Adipocyte (in vitro differentiated cells): Measurements from ENCODE around the gene PCDHGB7.
"Not testable (repeated sequence)": the region's sequence is repeated elsewhere in the genome, so short reads cannot be mapped to it uniquely, and the experiment has no call there.

Experiments
- DNase-seq: peaks from one replicate; pipeline ENCODE4 v3.0.0-alpha.2; 2015; ENCODE audit warnings: low read depth
- H3K27me3 ChIP-seq: replicated peaks from 2 replicates; pipeline ENCODE4 v1.7.0; 2013; ENCODE audit warnings: mild to moderate bottlenecking, low read length, moderate library complexity; ENCODE audit not compliant: control insufficient read depth, insufficient read depth
- H3K36me3 ChIP-seq: 2 replicates; pipeline ENCODE4 v1.7.0; 2013; ENCODE audit warnings: low read length, mild to moderate bottlenecking, moderate library complexity; ENCODE audit not compliant: control insufficient read depth, insufficient read depth, severe bottlenecking
- H3K4me1 ChIP-seq: 2 replicates; pipeline ENCODE4 v1.7.0; 2013; ENCODE audit warnings: mild to moderate bottlenecking, low read length, moderate library complexity; ENCODE audit not compliant: control insufficient read depth, insufficient read depth
- H3K4me3 ChIP-seq: 2 replicates; pipeline ENCODE4 v1.7.0; 2013; ENCODE audit warnings: mild to moderate bottlenecking, low read length, moderate library complexity
- H3K9ac ChIP-seq: 2 replicates; pipeline ENCODE4 v1.7.0; 2013; ENCODE audit warnings: mild to moderate bottlenecking, low read length, moderate library complexity
- H3K9me3 ChIP-seq: 2 replicates; pipeline ENCODE4 v1.7.0; 2013; ENCODE audit warnings: mild to moderate bottlenecking, low read length, moderate library complexity; ENCODE audit not compliant: control insufficient read depth

The PCDHGB7 gene

GRCh38 chr5:141402553-141403243, 14.8 kb upstream of the PCDHGB7 start, which contains the start of gene PCDHGA9:
TSS of gene PCDHGA9 (plus strand) at chr5:141402778. CDS start at chr5:141402953, 175 bp downstream.
- peak; percentile 76 for DNase-seq
- Histone ChIP-seq H3K36me3 (no peaks in the 10 kb centered on the region), H3K9ac (peak within 1 kb of the TSS; percentile 36), H3K27me3 (no peaks in the 10 kb centered on the region), H3K4me3 (peak within 1 kb of the TSS; percentile 79), H3K9me3 (peaks cover 49% of the 10 kb centered on the region), H3K4me1 (peaks cover 13% of the 10 kb centered on the region)

DNA sequence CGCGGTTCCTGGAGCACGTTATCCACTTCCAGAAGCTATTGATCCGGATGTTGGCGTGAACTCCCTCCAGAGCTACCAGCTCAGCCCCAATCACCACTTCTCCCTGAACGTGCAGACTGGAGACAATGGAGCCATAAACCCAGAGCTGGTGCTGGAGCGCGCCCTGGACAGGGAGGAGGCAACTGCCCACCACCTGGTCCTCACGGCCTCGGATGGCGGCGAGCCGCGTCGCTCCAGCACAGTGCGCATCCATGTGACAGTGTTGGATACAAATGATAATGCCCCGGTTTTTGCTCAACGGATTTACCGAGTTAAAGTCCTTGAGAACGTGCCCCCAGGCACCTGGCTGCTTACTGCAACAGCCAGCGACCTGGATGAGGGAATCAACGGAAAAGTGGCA, 14.1 kb upstream of the PCDHGB7 start:
- H3K9me3 ChIP-seq: peaks cover 51% of the 10 kb centered on the region
- H3K4me1 ChIP-seq: peaks cover 13% of the 10 kb centered on the region
- no peak overlapping the region for H3K9ac ChIP-seq
- H3K4me3 ChIP-seq: peak overlapping the region; percentile 79
- no peaks in the 10 kb centered on the region for H3K27me3 ChIP-seq
- DNase-seq: no peak
- H3K36me3 ChIP-seq: no peaks in the 10 kb centered on the region

DNA sequence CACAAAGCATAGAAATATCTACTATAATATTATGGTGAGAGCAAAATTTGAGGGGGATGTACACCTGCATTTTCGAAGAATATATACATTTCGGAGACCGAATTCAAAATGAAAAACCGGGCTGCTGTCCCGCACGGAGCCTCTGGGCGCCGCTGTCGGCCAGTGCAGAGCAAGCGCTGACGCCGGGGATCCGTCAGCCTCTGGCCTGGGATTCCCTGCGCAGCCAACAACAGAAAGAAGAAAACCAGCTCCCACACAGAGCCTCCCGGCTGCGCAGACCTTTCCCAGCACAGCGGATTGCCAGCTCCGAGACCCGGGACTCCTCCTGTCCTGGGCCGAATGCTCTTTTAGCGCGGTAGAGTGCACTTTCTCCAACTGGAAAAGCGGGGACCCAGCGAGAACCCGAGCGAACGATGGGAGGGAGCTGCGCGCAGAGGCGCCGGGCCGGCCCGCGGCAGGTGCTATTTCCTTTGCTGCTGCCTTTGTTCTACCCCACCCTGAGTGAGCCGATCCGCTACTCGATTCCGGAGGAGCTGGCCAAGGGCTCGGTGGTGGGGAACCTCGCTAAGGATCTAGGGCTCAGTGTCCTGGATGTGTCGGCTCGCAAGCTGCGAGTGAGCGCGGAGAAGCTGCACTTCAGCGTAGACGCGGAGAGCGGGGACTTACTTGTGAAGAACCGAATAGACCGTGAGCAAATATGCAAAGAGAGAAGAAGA, 9.5 kb upstream of the PCDHGB7 start, which contains the start of gene PCDHGB6:
TSS of gene PCDHGB6 (plus strand) at position 232 of the 716 bp plus-strand sequence. CDS start at position 414, 182 bp downstream.
- not testable (repeated sequence) for H3K4me1 ChIP-seq, H3K27me3 ChIP-seq, H3K36me3 ChIP-seq, DNase-seq, H3K9ac ChIP-seq
- H3K4me3 ChIP-seq: peak within 1 kb of the TSS; percentile 72
- peaks cover 42% of the 10 kb centered on the region for H3K9me3 ChIP-seq

DNA sequence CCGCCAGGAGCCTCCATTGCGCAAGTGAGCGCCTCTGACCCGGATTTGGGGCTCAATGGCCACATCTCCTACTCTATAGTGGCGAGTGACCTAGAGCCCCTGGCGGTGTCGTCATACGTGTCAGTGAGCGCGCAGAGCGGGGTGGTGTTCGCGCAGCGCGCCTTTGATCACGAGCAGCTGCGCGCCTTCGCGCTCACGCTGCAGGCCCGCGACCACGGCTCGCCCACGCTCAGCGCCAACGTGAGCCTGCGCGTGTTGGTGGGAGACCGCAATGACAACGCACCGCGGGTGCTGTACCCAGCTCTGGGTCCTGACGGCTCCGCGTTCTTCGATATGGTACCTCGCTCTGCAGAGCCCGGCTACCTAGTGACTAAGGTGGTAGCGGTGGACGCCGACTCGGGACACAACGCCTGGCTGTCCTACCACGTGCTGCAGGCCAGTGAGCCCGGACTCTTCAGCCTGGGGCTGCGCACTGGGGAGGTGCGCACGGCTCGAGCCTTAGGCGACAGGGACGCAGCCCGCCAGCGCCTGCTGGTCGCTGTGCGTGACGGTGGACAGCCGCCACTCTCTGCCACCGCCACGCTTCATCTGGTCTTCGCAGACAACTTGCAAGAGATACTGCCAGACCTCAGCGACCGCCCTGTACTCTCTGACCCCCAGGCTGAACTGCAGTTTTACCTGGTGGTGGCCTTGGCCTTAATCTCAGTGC, 7.7 kb upstream of the PCDHGB7 start:
- DNase-seq: no peak
- Histone ChIP-seq H3K9me3 (peaks cover 36% of the 10 kb centered on the region), H3K9ac (no peak overlapping the region), H3K27me3 (peaks cover 6% of the 10 kb centered on the region), H3K4me3 (peak overlapping the region; percentile 50), H3K4me1 (no peaks in the 10 kb centered on the region), H3K36me3 (no peaks in the 10 kb centered on the region)

DNA sequence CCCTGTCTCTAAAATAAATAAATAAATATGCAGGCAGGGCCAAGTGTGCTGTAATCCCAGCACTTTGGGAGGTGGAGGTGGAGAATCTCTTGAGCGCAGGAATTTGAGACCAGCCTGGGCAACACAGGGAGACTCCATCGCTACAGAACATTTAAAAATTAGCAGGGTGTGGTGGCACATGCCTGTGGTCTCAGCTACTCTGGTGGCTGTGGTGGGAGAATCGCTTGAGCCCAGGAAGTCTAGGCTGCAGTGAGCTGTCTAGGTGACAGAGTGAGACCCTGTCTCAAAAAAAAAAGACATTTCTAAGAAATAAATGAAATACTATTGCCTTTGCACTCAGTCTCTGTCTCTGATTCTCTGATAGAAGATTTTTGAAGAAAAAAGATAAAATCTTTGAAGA, 5.9 kb upstream of the PCDHGB7 start:
- peaks cover 6% of the 10 kb centered on the region for H3K27me3 ChIP-seq
- no peaks in the 10 kb centered on the region for H3K4me1 ChIP-seq
- DNase-seq: no peak
- no peak overlapping the region for H3K9ac ChIP-seq
- H3K36me3 ChIP-seq: no peaks in the 10 kb centered on the region
- peaks cover 35% of the 10 kb centered on the region for H3K9me3 ChIP-seq
- no peak overlapping the region for H3K4me3 ChIP-seq

- peak; percentile 97 for DNase-seq
- Histone ChIP-seq H3K4me1 (no peaks in the 10 kb centered on the region), H3K36me3 (no peaks in the 10 kb centered on the region), H3K27me3 (peaks cover 6% of the 10 kb centered on the region), H3K9me3 (peaks cover 28% of the 10 kb centered on the region), H3K9ac (peak within 1 kb of the TSS; percentile 79), H3K4me3 (peak within 1 kb of the TSS; percentile 85)
These were observed 4.5 kb upstream of the PCDHGB7 start, which contains the start of gene PCDHGA10 for GRCh38 chr5:141412854-141413539. TSS of gene PCDHGA10 (plus strand) at chr5:141412987. CDS start at chr5:141413176, 189 bp downstream.

DNA sequence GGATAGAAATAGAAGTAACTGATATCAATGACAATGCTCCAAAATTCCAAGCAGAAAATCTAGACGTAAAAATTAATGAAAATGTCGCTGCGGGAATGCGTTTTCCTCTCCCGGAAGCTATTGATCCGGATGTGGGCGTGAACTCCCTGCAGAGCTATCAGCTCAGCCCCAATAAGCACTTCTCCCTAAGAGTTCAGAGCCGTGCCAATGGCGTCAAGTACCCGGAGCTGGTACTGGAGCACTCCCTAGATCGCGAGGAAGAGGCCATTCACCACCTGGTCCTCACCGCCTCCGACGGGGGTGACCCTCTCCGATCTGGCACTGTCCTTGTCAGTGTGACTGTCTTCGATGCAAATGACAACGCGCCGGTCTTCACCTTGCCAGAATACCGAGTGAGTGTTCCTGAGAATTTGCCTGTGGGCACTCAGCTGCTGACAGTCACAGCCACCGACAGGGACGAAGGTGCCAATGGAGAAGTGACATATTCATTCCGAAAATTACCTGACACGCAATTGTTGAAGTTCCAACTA, 3.9 kb upstream of the PCDHGB7 start:
- peak overlapping the region; percentile 85 for H3K4me3 ChIP-seq
- H3K27me3 ChIP-seq: peaks cover 6% of the 10 kb centered on the region
- no peak for DNase-seq
- H3K9me3 ChIP-seq: peaks cover 29% of the 10 kb centered on the region
- peak overlapping the region; percentile 79 for H3K9ac ChIP-seq
- H3K4me1 ChIP-seq: no peaks in the 10 kb centered on the region
- no peaks in the 10 kb centered on the region for H3K36me3 ChIP-seq

- Histone ChIP-seq H3K4me3 (peak overlapping the region; percentile 43), H3K9me3 (peaks cover 28% of the 10 kb centered on the region)
- not testable (repeated sequence) for H3K9ac ChIP-seq, DNase-seq, H3K36me3 ChIP-seq, H3K27me3 ChIP-seq, H3K4me1 ChIP-seq
These were observed 2.8 kb upstream of the PCDHGB7 start for GRCh38 chr5:141414548-141415274.

DNA sequence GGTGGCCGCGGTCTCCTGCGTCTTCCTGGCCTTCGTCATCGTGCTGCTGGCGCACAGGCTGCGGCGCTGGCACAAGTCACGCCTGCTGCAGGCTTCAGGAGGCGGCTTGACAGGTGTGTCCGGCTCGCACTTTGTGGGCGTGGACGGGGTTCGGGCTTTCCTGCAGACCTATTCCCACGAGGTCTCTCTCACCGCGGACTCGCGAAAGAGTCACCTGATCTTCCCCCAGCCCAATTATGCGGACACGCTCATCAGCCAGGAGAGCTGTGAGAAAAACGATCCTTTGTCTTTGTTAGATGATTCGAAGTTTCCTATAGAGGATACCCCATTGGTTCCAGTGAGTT, 2.2 kb upstream of the PCDHGB7 start:
- not testable (repeated sequence) for DNase-seq, H3K27me3 ChIP-seq, H3K9ac ChIP-seq, H3K4me1 ChIP-seq, H3K36me3 ChIP-seq
- H3K4me3 ChIP-seq: peak overlapping the region; percentile 43
- peaks cover 27% of the 10 kb centered on the region for H3K9me3 ChIP-seq

DNA sequence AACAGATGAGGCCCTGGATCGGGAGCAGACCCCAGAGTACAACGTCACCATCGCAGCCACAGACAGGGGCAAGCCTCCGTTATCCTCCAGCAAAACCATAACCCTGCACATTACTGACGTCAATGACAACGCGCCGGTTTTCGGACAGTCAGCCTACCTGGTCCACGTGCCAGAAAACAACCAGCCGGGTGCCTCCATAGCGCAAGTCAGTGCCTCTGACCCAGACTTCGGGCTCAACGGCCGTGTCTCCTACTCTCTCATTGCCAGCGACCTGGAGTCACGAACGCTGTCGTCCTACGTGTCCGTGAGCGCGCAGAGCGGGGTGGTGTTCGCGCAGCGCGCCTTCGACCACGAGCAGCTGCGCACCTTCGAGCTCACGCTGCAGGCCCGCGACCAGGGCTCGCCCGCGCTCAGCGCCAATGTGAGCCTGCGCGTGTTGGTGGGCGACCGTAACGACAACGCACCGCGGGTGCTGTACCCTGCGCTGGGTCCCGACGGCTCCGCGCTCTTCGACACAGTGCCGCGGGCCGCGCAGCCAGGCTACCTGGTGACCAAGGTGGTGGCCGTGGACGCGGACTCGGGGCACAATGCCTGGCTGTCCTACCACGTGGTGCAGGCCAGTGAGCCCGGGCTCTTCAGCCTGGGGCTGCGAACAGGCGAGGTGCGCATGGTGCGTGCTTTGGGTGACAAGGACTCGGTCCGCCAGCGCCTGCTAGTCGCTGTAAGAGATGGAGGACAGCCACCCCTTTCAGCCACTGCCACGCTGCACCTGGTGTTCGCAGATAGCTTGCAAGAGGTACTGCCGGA, 1.8 kb downstream of the PCDHGB7 start:
- H3K36me3 ChIP-seq: no peaks in the 10 kb centered on the region
- no peak overlapping the region for H3K9ac ChIP-seq
- DNase-seq: no peak
- peak overlapping the region; percentile 4 for H3K4me3 ChIP-seq
- peaks cover 45% of the 10 kb centered on the region for H3K9me3 ChIP-seq
- no peaks in the 10 kb centered on the region for H3K4me1 ChIP-seq
- H3K27me3 ChIP-seq: no peaks in the 10 kb centered on the region
